Urinary bladder (tissue), 4 donors: ENCODE measurements around the gene C9orf72. TPM values are rescaled to one million over a fixed set of nuclear protein-coding genes. Genes with fewer than 3 reads are reported as not detected.
"Not testable (repeated sequence)": the region's sequence is repeated elsewhere in the genome, so short reads cannot be mapped to it uniquely, and the experiment has no call there.

ENCODE experiments used
- DNase-seq: peaks from one replicate; pipeline ENCODE4 v3.0.0-alpha.2; 2015; ENCODE audit errors: extremely low spot score
- H3K27ac ChIP-seq: one replicate; pipeline ENCODE4 v1.5.1; 2013; ENCODE audit warnings: low read depth, mild to moderate bottlenecking, moderate library complexity
- H3K36me3 ChIP-seq: one replicate; pipeline ENCODE4 v1.6.1; 2013; ENCODE audit warnings: mild to moderate bottlenecking, moderate library complexity; ENCODE audit not compliant: insufficient read depth
- H3K4me1 ChIP-seq: one replicate; pipeline ENCODE4 v1.6.1; 2013; ENCODE audit warnings: mild to moderate bottlenecking, moderate library complexity; ENCODE audit not compliant: insufficient read depth
- H3K4me3 ChIP-seq: one replicate; pipeline ENCODE4 v1.5.1; 2013; ENCODE audit warnings: low read depth, low read length
- WGBS: extraction: QIAGEN DNeasy Blood & Tissue Kit; methylation state at CpG from one replicate; pipeline ENCODE4 v1.1.7; 2013; 5-methylcytosine and 5-hydroxymethylcytosine counted together
- polyA plus RNA-seq: library from polyadenylated mRNA; stranded (reverse); fragments of 200-250 nt; gene quantifications from one replicate; pipeline ENCODE4 v1.2.3, GENCODE V29; 2013
- total RNA-seq: library from RNA; depleted of rRNA; stranded (reverse); fragments of >200 nt; gene quantifications from one replicate; pipeline ENCODE4 v1.2.3, GENCODE V29; 2014
- donor health status: healthy with polysubstance abuse.
- donor health status: healthy.

C9orf72 gene
- total and polyA plus RNA-seq, 2 donors: 9.0 to 47.8 TPM

- DNase-seq: no peak
- Histone ChIP-seq H3K4me1 (no peaks in the 10 kb centered on the region), H3K36me3 (no peaks in the 10 kb centered on the region), H3K4me3 (no peak overlapping the region), H3K27ac (no peak overlapping the region)
- 76% methylated on average over 5 of the region's 5 CpGs for WGBS
These were observed 67.5 kb downstream of the C9orf72 start for GRCh38 chr9:27505744-27506161.

GRCh38 chr9:27504259-27504658, 69.0 kb downstream of the C9orf72 start:
- Histone ChIP-seq H3K36me3 (no peaks in the 10 kb centered on the region), H3K4me3 (no peak overlapping the region), H3K4me1 (no peaks in the 10 kb centered on the region), H3K27ac (no peak overlapping the region)
- no peak for DNase-seq

- Histone ChIP-seq H3K27ac (no peak overlapping the region), H3K4me3 (no peak overlapping the region), H3K36me3 (no peaks in the 10 kb centered on the region), H3K4me1 (no peaks in the 10 kb centered on the region)
- 85% methylated on average over 4 of the region's 4 CpGs for WGBS
- DNase-seq: no peak
These were observed 69.7 kb downstream of the C9orf72 start for GRCh38 chr9:27503623-27504022.

- not testable (repeated sequence) for DNase-seq, H3K27ac ChIP-seq, H3K4me1 ChIP-seq, H3K4me3 ChIP-seq, H3K36me3 ChIP-seq
- 95% methylated on average over 3 of the region's 3 CpGs for WGBS
These were observed 72.4 kb downstream of the C9orf72 start for GRCh38 chr9:27500902-27501301.

GRCh38 chr9:27499451-27499850, 73.8 kb downstream of the C9orf72 start:
- WGBS: 58% methylated on average over 2 of the region's 2 CpGs
- H3K36me3 ChIP-seq: no peaks in the 10 kb centered on the region
- no peaks in the 10 kb centered on the region for H3K4me1 ChIP-seq
- DNase-seq: no peak
- H3K4me3 ChIP-seq: no peak overlapping the region
- no peak overlapping the region for H3K27ac ChIP-seq

GRCh38 chr9:27497883-27498417, 75.3 kb downstream of the C9orf72 start:
- Histone ChIP-seq H3K36me3 (no peaks in the 10 kb centered on the region), H3K27ac (no peak overlapping the region), H3K4me3 (no peak overlapping the region), H3K4me1 (no peaks in the 10 kb centered on the region)
- DNase-seq: no peak
- WGBS: 81% methylated on average over 11 of the region's 11 CpGs

Other genes starting within 250 kb of the C9orf72 start
- gene IFNK, start 49.2 kb downstream of the C9orf72 start, total RNA-seq: not detected
- gene IFNK, start 49.2 kb downstream of the C9orf72 start, polyA plus RNA-seq: not detected
- 8.0 TPM for gene MOB3B, start 43.7 kb downstream of the C9orf72 start, total RNA-seq
- 3.8 TPM for gene MOB3B, start 43.7 kb downstream of the C9orf72 start, polyA plus RNA-seq